Measurements from ENCODE around the gene ANKS1B.

ANKS1B gene

GRCh38 chr12:99567072-99567471, 417.7 kb downstream of the ANKS1B start:
- no peak for DNase-seq (ENCODE audit: low read depth)

- no peak for DNase-seq (ENCODE audit: low read depth)
Measured at GRCh38 chr12:99558109-99558508, 426.6 kb downstream of the ANKS1B start.

GRCh38 chr12:99553461-99553860, 431.3 kb downstream of the ANKS1B start:
- DNase-seq (ENCODE audit: low read depth) = no peak

- no peak for DNase-seq (ENCODE audit: low read depth)
Measured at GRCh38 chr12:99552022-99552421, 432.7 kb downstream of the ANKS1B start.

- no peak for DNase-seq (ENCODE audit: low read depth)
Measured at GRCh38 chr12:99549651-99550050, 435.1 kb downstream of the ANKS1B start.

GRCh38 chr12:99549196-99549595, 435.5 kb downstream of the ANKS1B start:
- DNase-seq (ENCODE audit: low read depth) = no peak

- no peak for DNase-seq (ENCODE audit: low read depth)
Measured at GRCh38 chr12:99544457-99544856, 440.3 kb downstream of the ANKS1B start.

- DNase-seq (ENCODE audit: low read depth) = no peak
Measured at GRCh38 chr12:99529966-99530365, 454.8 kb downstream of the ANKS1B start.

- no peak for DNase-seq (ENCODE audit: low read depth)
Measured at GRCh38 chr12:99528478-99528877, 456.3 kb downstream of the ANKS1B start.

- DNase-seq (ENCODE audit: low read depth) = no peak
Measured at GRCh38 chr12:99523853-99524252, 460.9 kb downstream of the ANKS1B start.

- DNase-seq (ENCODE audit: low read depth) = no peak
Measured at GRCh38 chr12:99522456-99522855, 462.3 kb downstream of the ANKS1B start.

GRCh38 chr12:99521664-99522063, 463.1 kb downstream of the ANKS1B start:
- DNase-seq (ENCODE audit: low read depth) = no peak

GRCh38 chr12:99513066-99513465, 471.7 kb downstream of the ANKS1B start:
- no peak for DNase-seq (ENCODE audit: low read depth)

- no peak for DNase-seq (ENCODE audit: low read depth)
Measured at GRCh38 chr12:99505805-99506204, 478.9 kb downstream of the ANKS1B start.

- DNase-seq (ENCODE audit: low read depth) = no peak
Measured at GRCh38 chr12:99498756-99499155, 486.0 kb downstream of the ANKS1B start.

- no peak for DNase-seq (ENCODE audit: low read depth)
Measured at GRCh38 chr12:99495799-99496198, 488.9 kb downstream of the ANKS1B start.

GRCh38 chr12:99493197-99493596, 491.5 kb downstream of the ANKS1B start:
- no peak for DNase-seq (ENCODE audit: low read depth)

- no peak for DNase-seq (ENCODE audit: low read depth)
Measured at GRCh38 chr12:99486277-99486676, 498.5 kb downstream of the ANKS1B start.

- DNase-seq (ENCODE audit: low read depth) = no peak
Measured at GRCh38 chr12:99479149-99479548, 505.6 kb downstream of the ANKS1B start.

- no peak for DNase-seq (ENCODE audit: low read depth)
Measured at GRCh38 chr12:99476956-99477355, 507.8 kb downstream of the ANKS1B start.

GRCh38 chr12:99455350-99456035, 529.2 kb downstream of the ANKS1B start:
- DNase-seq (ENCODE audit: low read depth) = no peak

GRCh38 chr12:99454539-99455172, 530.1 kb downstream of the ANKS1B start:
- no peak for DNase-seq (ENCODE audit: low read depth)

GRCh38 chr12:99453836-99454538, 530.7 kb downstream of the ANKS1B start:
- DNase-seq (ENCODE audit: low read depth) = no peak
